HG02610 (cell line): Measurements from ENCODE around the gene SBNO2.

Experiments
- ATAC-seq: cut with Tn5 transposase; IDR thresholded peaks from one replicate; pipeline ENCODE4 v1.9.1; 2021; ENCODE audit warnings: mild to moderate bottlenecking, moderate library complexity; ENCODE audit not compliant: unreplicated experiment

Gene SBNO2, protein sequence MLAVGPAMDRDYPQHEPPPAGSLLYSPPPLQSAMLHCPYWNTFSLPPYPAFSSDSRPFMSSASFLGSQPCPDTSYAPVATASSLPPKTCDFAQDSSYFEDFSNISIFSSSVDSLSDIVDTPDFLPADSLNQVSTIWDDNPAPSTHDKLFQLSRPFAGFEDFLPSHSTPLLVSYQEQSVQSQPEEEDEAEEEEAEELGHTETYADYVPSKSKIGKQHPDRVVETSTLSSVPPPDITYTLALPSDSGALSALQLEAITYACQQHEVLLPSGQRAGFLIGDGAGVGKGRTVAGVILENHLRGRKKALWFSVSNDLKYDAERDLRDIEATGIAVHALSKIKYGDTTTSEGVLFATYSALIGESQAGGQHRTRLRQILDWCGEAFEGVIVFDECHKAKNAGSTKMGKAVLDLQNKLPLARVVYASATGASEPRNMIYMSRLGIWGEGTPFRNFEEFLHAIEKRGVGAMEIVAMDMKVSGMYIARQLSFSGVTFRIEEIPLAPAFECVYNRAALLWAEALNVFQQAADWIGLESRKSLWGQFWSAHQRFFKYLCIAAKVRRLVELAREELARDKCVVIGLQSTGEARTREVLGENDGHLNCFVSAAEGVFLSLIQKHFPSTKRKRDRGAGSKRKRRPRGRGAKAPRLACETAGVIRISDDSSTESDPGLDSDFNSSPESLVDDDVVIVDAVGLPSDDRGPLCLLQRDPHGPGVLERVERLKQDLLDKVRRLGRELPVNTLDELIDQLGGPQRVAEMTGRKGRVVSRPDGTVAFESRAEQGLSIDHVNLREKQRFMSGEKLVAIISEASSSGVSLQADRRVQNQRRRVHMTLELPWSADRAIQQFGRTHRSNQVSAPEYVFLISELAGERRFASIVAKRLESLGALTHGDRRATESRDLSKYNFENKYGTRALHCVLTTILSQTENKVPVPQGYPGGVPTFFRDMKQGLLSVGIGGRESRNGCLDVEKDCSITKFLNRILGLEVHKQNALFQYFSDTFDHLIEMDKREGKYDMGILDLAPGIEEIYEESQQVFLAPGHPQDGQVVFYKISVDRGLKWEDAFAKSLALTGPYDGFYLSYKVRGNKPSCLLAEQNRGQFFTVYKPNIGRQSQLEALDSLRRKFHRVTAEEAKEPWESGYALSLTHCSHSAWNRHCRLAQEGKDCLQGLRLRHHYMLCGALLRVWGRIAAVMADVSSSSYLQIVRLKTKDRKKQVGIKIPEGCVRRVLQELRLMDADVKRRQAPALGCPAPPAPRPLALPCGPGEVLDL (N-terminal part only)

DNA sequence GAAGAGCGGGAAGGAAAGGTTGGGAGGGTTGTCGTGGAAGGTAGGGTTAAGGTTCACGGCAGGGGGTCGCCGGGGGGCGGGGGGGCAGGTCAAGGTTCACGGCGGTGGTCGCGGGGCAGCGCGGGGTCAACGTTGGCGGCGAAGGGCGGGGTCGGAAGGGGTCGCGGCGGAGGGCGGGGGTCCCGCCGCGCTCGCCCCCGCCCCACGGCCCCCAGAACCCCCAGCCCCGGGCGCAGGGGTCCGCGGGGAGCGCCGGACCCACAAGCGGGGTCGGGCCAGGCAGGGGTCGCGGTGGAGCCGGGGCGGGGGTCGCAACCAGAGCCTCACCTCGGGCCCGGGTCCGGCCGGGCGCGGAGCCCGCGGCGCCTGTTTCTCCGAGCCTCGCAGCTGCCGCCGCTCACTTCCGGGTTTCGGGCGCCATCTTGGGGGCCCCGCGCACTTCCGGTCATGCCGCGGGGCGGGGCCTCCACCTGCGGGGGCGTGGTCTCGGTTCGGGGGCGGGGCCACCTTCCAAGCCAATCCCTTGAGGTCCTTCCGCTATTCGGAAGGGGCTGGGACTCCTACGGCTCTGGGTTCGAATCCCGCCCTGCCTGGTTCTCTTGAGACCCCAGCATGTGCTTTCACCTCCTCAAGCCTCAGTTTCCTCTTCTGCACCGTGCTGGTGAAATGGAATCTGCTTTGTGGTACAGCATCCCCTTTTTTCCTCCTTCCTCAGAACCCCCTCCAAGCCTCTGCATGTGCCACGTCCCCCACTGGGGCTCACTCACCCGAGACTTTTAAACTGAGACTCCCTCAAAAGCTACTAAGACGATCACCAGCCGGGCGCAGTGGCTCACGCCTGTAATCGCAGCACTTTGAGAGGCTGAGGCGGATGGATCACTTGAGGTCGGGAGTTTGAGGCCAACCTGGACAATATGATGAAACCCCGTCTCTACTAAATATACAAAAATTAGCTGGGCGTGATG lies at the start of gene SBNO2:
SBNO2 (minus strand) TSS at position 424 of the 965 bp plus-strand sequence. CDS start 19,992 bp downstream, outside the sequence.
- peak; percentile 51 for ATAC-seq

DNA sequence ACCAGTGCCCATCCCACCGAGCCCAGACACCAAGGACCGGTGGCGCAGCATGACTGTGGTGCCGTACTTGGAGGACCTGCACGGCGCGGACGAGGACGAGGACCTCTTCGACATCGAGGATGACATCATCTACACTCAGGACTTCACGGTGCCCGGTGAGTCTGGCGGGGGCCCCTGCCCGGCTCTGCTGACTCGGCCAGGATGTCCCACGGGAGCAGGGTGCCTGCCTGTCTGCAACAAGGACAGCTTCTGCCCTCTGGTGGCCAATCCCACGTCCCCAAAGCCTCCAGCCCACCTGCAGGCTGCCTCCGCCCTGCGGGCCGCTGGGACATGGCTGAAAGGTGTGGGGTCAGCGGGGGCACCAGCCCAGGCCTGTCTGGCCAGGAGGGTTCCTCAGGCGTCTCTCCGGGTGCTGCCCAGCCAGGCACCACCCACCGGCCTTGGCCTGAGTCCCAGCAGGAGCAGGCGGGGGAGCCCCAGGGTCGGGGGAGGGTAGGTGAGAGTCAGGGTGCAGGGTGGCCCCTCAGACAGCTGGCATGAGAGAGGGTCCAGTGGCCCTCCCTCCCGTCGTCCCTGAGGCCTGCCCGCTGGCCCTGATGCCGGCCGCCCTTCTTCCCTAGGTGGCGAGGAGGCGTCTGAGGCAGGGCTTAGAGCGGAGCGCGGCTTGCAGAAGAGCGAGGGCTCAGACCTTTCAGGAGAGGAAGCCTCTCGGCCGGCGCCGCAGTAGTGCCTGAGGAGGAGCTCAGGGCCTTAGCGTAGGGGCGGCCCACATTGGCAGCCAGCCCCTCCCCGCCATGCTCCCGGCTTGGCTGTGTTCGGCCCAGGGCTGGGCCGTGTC lies 49.2 kb upstream of the SBNO2 start:
- ATAC-seq, result no peak

DNA sequence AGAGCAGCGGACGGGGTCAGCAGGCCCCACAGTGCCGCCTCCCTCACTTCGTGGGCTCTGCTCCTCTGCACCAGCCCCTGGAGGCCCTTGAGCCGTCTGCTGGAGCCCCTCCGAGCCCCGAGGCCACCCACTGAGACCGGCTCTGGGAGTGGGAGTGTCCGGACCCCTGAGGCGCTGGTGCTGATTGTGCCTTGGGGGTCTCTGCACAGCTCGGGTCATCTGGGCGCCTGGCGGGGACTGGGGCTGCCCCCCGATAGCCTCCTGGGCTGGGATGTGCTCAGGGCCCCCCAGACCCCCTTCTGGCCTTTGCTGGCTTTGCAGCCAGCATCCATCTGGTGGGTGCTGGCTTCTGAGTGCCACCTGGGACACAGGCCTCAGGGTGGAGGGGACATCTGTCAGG lies 48.3 kb upstream of the SBNO2 start:
- no peak for ATAC-seq

DNA sequence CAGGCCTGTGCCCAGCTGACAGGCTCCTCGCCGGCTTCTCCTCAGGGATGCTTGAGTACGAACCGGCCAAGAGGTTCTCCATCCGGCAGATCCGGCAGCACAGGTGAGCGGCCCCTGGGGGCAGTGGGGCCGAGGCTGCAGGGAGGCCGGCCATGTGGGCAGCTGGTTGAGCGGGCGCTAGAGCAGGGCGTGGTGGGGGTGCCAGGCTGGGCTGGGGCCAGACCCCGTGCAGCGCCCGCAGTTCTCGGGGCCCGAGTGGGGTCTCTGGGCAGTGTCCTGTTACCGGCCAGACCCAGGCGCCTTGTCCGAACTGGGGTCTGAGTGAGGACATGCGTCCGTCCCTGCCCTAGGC lies 47.8 kb upstream of the SBNO2 start:
- ATAC-seq, result no peak

DNA sequence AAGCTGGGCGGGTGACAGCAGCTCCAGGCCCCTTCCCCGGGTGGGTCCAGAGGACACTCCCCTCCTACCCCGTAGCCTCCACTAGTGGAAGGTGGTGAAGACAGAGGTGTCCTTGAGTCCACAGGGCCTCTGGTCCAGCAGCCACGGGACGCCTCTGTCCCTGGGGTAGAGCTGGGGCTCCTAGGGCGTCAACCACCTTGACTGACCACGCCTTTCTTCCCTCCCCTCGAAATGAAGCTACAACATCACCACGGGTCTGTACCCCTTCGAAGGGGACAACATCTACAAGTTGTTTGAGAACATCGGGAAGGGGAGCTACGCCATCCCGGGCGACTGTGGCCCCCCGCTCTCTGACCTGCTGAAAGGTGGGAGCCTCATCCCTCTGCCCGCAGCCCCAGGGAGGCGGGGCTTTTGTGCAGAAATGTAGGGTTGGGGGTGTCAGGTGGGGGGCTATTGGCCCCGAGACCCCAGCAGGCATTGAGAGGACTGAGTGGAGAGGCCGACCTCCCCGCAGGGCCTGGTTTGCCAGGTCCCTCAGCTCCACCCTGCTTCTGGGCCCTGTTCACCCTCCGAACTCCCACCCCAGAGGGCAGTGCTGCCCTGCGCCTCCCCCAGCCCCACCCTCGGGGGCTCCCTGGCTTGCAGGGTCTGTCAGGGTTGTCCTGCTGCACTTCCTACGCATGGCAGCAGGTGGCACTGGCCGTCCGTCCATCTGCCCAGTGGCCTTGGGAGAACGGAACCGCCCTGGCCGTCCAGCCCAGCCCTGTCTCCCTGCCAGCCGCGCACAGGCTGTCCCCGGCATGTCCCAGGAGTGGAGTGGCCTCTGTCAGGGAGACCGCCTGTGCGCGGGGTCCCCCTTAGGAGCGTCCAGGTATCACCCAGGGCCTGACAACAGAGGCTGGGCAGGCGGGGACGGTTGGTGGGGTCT lies 47.2 kb upstream of the SBNO2 start:
- ATAC-seq, result no peak

DNA sequence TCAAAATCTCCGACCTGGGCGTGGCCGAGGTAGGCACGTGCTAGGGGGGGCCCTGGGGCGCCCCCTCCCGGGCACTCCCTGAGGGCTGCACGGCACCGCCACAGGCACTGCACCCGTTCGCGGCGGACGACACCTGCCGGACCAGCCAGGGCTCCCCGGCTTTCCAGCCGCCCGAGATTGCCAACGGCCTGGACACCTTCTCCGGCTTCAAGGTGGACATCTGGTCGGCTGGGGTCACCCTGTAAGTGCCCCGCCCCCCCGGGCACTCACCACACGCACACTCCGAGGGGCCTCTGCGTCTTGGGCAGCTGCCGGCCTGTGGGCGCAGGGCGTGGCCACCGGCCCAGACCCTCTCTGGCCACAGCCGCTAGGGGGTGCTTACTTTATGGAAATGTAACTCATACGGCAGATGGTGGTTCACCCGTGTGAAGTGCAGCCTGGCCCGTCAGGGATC lies 46.4 kb upstream of the SBNO2 start:
- ATAC-seq, result no peak

DNA sequence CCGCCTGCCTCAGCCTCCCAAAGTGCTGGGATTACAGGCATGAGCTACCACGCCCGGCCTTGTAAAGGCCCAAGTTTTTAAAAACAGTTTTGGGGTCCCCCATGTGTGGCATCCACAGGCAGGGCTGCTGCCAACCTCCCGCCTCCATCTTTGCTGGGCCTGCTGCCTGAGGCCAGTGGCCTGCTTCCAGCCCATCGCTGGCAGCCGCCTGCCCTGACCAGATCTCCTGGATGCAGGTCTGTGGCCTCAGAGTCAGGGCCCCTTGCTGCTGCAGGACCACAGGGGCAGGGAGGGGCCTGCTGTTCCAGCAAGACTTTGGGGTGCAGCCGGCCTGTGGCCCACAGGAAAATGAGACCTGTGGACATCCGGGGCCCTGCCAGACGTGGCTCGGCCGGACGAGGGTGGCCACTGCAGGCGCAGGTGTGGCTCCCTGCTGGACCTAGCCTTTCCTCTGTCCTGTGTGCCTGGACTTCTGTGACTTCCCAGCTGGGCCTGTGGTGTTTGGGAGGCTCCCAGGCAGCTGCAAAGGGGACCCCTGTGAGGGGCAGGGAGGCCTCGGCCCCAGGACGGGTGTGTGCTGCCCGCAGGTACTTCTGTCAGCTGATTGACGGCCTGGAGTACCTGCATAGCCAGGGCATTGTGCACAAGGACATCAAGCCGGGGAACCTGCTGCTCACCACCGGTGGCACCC lies 45.9 kb upstream of the SBNO2 start:
- ATAC-seq, result no peak

DNA sequence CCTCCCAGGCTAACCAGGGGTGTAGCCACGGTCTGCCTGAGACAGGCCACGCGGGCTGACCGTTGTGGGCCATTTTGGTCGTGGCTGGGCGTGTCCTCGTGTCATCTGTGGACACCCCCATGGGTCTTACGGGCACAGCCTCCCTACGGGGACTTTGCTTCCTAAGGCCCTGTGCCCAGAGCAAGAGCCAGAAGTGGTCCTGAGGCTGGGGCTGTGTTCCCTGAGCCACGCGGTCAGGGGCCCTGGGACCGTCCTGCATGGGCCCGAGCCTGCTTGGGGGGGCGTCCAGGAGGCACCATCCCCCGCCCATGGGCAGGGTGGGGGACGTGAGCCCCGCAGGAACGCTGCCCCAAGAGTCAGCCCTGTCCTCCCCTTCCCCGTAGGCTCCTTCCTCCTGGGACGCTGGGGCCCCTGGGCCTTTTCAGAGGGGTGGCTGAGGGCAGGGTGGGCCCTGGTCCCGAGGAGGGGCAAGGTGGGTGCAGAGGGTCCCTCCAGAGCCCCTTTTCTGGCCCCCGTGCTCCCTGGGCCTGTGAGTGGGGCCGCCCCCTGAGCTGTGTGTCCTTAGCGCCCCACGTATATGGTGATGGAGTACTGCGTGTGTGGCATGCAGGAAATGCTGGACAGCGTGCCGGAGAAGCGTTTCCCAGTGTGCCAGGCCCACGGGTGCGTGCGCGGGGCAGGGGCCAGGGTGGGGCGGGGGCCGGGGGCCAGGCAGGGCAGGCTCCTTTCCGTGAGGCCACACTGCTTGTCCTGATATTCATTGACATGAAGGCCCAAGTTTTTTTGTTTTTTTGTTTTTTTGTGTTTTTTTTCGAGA lies 44.9 kb upstream of the SBNO2 start:
- ATAC-seq, result no peak

DNA sequence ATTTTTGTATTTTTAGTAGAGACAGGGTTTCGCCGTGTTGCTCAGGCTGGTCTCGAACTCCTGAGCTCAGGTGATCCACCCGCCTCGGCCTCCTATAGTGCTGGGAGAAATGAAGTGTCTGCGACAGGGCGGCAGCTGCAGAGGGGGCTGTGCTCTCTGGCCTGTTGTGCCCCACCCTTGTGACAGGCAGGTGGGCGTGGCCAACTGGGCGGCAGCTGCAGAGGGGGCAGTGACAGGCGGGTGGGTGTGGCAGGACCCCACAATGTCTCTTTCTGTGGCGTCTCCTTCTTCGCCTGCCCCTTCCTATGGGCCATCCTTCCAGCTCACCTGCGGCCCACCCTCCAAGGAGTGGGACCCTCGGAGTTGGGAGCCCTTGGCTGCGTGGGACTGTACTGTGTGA lies 43.3 kb upstream of the SBNO2 start:
- no peak for ATAC-seq

DNA sequence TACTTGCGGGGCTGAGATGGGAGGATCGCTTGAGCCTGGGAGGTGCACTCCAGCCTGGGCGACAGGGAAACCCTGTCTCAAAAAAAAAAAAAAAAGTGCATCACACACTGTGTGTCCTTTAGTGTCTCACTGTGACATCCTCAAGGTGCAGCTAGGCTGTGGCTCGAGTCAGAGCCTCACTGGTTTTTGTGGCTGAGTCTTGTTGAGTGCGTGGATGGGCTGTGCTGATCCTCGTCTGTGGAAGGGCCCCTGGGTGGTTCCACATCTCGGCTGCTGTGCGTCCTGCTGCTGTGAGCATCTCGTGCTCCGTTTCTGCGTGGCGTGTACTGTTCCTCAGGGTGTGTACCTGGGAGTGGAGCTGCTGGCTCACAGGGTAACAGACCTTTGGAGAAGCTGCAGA lies 42.7 kb upstream of the SBNO2 start:
- ATAC-seq, result no peak

DNA sequence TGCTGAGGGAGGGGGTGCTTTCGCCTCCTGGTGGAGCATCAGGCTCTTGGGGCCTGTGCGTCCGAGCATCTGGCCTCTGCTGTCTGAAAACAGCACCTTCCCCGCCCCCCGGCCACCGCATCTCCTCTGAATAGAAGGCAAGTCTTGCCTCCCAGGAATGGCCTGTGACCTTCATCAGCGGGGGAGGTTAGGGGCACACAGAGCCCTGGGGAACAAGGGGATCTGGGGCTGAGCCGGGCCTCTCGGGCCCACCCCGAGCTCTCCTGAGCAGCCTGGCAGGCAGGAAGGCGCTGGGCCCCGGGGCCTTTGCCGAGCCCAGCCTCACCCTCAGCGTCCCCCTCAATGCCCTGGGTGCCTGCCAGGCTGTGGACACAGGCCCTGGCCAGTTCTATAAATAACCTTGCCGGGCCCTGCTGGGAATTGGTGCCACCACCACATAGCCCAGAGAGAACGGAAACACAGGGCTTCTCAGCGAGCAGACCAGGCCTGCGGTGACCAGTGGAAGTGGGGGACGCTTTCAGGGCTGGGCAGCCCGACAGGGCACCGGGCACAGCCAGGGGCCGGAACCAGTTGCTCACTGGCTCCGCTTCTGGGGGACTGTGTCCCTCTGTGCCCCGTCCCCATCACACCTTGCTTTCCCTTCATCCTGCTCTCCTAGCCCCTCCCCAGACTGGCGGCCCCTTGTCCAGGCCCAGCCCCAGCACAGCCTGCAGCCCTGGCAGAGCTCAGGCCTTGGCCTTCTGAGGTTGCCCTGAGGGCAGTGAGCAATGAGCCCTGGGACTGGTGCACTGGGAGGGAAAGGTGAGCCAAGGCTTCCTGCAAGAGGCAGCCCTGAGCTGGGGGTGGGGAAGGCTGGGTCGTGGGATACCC lies 41.0 kb upstream of the SBNO2 start:
- ATAC-seq, result no peak

DNA sequence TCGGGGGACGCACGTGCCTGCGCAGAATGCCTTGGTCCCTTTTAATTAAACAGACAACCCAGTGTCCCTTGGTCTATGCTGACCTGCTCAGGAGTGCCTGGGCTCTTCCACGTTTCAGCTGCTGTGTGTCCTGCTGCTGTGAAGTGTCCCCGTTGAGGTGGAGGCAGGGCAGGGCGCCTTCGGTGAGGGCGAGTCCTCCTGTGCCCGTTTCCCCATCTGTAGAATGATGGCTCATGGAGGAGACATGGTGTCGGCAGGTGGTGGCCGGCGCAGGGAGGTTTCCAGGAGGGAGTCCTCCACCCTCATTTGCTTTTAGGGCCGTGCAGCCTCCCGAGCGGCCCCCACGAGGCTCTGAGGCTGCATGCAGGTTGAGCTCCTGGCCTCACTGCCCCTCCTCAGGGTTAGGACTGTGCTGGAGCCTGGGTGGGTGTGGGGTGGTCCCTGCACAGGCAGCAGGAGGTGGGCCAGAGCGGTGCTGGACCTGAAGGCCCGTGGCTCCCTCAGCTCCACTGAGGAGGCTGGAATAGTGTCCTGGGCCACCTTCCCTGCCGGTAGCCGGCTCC lies 40.3 kb upstream of the SBNO2 start:
- ATAC-seq, result no peak

DNA sequence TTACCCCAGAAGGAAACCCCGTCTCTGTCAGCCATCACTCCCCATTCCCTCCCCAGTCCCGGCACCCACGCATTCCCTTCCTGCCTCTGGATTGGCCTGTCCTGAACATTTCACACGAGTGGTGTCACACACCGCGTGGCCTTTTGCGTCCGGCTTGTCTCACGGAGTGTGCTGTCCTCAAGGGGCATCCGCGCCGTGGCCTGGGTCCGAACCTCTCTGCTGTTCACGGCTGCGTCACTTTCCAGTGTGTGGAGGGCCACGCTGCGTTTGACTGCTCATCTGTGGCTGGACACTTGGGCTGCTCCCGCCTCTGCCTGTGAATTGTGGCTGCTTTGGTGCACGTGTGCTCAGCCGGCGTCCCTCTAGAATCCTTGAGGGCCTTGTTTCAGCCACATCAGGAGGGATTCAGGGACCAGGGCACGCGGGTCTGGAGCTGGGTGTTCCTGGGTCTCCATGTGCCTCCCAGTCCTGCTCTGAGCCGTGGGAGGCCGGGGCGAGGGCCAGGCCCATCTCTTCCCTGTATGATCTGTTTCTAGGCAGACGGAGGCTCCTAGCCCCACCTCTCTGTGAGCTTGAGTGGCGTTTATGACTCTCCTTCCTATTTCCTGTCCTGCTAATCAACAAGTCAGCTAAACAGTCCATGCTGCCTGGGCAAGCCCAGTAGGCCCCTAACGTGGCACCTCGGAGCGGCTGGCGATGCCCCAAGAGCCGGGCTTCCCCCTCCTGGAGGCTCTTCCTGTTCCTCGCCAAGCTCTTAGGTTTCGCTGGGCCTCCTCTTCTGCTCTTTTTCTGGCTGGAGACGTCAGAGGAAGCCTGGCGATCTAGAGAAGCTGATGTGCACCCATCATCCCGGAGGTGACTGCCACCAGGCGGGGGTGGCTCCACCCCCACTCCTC lies 39.6 kb upstream of the SBNO2 start:
- ATAC-seq, result no peak

DNA sequence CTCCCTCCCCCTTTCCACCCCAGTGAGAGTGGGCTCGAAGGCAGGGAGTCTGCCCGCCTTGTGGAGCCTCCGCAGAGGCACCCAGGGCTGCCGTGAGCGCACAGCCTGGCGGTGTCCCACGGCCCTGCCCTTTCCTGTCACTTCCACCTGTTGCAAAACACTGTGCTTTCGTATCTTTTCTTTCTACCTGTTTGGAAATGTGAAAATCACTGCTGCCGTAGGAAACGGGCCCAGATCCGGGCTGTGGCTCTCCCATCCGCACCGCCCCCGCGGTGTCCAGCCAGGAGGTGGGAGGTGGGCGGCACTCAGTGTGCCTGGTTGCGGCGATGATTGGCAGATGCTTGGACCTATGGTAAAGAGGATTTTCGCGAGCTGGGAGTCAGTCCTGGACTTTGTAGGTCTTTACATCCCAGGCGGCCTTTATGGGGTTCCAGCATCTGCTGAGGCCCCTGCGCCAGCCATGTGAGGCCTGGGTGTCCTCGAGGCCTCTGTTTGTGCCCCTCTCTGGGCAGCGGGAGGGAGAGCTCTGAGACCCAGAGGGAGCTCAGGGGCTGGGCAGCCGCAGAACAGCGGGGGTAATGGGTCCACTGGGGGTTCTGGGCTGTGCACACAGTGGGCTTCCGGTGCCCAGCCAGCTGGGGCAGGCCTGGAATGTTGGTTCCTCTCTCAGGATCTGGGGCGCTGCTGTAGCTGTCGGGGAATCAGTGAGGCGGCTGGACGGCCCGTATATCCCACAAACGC lies 37.6 kb upstream of the SBNO2 start:
- no peak for ATAC-seq
